ENCODE results near the gene INPP5B.

- TF ChIP-seq CTCF (IDR thresholded peaks at IDR 0.05) (no peak), POLR2A (IDR thresholded peaks at IDR 0.05) (no peak), POLR2AphosphoS5 (IDR thresholded peaks at IDR 0.05) (no peak)
Observed at GRCh38 chr1:37948841-37949240, 2.0 kb upstream of the INPP5B start.
